SHP77 treated with DMSO at 0.1 percent for 48 hours (cell line): Measurements from ENCODE around the gene ADAM8.
"Not testable (repeated sequence)": the region's sequence is repeated elsewhere in the genome, so short reads cannot be mapped to it uniquely, and the experiment has no call there.

Source experiments
- DNase-seq: peaks from one replicate; lab custom pipeline; 2025; lab: John Stamatoyannopoulos, UW

The ADAM8 gene

DNA sequence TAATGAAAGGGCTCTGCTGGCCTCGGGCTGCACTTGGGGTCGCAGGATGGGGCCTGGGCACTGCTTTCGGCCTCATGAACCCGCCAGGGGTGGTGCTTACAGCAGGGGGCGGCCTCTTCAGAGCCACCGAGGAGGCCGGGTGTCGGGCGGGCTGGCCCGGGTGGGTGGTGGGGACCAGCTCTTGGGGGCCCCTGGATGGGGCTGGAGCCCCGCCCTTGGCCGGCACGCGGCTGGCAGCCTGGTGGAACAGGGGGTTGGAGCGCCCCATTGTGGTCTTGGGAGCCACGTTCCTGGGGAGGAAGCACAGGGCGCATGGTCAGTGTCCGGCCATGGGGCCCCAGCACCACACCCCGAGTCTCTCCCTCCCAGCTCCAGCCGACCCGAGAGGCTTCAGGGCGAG lies 8.8 kb downstream of the ADAM8 start:
- DNase-seq, result no peak

DNA sequence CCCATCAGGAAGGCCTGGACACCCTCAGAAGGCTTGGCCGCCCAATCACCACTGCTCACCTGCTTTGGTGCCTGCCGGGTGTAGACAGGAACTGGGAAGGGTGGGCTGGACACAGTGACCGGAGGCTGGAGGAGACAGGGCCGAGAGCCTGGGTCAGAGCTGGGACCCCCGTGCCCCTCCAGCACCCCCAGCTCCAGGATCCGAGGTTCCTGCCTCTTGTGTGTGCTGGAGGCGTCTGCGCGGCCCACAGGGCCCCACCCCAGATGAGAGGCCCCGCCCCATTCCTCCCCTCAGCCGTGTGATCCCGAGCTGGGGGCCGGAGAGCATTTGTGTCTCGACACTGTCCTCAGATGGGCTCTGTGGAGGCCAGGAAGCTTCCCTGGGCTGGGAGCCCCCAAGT lies 9.4 kb downstream of the ADAM8 start:
- DNase-seq, result no peak

DNA sequence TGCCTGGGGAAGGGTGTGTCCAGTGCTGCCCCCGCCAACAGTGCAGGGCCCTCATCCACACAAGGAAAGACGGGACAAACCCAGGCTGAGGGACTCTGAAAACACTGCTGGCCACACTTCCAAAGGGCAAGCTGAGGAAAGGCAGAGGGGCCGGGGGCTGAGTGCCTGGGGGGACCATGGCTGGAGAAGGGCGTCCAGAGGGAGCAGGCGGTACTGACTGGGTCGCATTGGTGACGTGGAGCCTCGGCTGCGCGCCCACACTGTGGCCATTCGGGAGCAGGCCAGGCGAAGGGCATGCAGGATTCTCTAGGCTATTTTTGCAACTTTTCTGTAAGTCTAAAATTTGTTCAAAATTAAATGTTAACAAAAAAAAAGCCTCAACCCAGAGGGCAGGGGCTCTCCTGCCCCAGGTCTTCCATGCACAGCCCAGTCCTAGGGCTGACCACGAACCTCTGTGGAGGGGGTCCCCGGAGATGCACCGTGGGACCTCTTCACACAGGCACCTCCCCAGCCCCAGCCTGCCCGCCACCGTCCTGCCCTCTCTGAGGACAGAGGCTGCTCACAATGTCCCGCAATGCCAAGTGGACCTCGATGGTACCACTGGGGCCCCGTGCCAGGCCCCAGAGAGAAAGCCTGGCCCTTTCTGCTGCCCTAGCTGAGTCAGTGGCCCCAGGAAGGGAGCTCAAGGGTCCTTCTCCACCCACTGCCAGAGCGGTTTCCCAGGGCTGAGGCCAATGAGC lies 10.4 kb downstream of the ADAM8 start:
- DNase-seq, result no peak

DNA sequence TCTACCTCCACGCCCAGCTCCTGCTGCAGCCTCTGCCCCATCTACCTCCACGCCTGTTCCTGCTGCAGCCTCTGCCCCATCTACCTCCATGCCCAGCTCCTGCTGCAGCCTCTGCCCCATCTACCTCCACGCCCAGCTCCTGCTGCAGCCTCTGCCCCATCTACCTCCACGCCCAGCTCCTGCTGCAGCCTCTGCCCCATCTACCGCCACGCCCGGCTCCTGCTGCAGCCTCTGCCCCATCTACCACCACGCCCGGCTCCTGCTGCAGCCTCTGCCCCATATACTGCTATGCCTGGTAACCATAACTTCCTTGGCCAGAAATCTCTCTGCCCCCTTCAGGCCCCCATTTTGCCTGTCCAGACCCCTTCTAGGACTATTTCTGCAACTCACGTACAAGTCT lies 11.6 kb downstream of the ADAM8 start:
- not testable (repeated sequence) for DNase-seq

DNA sequence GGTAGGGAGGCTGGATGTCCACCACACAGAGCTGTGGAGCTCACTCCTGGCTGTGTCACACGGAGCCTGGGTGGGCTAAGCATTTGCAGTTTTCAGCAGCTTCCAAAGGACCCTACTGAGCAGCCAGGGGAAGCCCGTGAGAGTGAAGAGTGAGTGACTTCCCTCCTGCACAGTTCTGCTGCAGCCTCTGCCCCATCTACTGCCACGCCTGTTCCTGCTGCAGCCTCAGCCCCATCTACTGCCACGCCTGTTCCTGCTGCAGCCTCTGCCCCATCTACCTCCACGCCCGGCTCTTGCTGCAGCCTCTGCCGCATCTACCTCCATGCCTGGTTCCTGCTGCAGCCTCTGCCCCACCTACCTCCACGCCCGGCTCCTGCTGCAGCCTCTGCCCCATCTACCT lies 12.2 kb downstream of the ADAM8 start:
- no peak for DNase-seq

DNA sequence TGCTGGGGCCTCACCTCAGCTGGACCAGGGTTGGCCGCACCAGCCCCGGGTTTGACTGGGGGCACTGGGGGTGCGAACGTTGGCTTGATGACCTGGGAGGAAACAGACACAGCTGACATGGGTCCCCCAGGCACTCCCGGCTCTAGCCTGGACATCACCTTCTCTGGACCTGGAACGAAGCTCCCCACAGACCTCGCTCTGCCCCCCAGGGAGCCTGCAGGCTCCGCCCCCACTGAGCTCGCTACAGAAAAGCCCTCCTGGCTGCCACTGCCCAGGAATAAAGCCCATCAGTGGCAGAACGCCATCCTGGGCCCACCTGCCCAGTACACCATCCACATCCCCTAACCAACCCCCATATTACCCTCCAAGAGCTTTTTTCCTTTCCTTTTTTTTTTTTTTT lies 13.0 kb downstream of the ADAM8 start:
- DNase-seq, result no peak

DNA sequence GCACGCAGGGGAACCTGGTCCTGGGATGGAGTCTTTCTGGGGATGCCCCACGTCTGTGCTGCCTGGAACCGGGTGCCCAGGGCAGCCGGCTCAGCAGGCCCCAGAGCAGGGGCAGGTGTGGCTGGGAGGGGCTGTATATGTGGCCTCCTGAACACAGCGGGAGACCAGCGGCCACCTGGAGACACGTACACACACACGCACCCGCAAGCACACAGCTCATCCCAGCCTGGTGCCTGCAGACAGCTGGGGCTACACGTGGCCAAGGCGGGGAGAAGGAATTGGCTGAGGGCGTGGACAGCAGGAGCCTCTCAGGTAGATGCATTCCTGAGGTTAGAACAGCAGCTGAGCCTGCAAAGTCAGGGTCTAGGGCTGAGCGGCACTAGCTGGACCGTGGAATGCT lies 14.0 kb downstream of the ADAM8 start:
- no peak for DNase-seq

DNA sequence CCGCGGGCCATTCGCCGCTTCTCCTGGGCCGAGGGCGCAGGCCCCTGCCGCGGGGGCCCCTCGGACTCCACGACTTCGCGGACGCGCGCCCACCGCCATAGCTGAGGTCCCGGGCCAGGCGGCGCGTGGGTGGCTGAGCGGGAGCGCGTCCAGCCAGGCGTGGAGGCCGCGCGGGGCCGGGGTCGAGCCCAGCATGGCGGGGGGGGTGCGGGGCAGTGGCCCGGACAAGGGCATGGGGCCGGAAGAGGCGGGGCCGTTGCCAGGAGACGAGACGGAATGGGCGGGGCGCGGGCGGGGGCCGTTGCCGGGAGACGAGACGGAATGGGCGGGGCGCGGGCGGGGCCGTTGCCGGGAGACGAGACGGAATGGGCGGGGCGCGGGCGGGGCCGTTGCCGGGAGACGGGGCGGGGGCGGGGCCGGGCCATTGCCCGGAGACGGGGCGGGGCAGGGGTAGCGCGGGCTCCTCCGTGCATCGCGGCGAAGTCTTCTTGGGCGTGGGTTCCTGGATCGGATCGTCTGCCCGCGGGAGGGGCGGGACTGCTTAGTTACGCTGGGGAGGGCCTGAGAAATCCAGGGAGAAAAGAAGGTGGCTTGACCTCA lies 14.8 kb downstream of the ADAM8 start:
- no peak for DNase-seq

DNA sequence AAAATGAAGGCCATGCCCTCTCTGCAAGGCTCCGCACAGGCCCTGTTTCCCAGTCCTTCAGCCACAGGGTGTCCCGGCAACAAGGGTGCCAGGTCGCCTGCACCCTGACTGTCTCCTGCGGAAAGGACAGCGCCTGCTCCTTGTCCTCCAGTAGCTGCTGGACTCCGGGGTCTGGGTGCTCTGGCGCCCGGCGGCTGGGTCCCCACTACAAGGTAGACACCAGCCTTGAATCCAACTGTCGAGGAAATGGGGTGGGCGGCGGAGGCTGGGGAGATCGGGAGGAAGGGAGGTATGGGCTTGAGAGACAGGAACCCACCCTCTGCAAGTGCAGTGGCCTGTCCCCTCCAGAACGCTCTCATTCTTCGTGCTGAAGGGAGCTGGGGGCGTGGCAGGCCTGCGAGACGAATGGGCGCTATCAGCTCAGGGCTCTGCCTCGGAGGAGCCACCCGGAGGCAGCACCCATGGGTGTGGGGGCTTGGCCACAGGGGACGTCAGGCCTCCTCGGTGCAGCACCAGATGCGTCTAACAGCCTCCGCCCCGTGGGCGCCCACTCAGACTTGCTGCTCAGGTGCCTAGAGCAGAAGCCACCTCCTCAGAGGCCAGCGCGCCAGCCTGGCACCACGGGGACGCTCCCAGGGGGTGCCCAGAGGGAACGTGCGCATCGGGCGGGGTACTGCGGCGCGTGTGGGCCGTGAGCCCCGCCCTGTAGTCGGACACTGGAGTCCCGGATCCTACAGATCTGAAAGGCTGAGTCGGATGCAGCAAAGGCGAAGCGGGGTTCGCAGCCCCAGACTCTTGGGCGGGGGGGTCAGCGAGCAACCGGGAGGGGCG lies 15.6 kb downstream of the ADAM8 start:
- no peak for DNase-seq

DNA sequence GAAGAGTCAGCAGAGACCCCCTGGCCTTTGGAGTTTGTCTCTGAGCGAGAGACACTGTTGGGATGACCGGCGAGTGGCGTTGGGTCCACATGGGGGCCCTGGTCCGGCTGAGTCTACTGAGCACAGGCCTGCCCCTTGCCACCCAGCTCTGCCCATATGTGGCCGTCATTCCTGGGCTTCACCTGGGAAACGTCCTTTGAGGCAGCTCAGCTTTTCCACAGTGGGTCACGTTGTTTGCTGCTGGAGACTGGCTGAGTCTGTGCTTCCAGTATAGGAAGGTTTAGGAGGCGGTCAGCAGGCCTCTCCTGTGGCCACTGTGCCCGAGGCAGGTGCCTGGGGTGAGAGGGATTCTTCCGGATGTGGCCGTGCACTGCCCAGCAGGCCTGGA lies 17.1 kb downstream of the ADAM8 start:
- no peak for DNase-seq

DNA sequence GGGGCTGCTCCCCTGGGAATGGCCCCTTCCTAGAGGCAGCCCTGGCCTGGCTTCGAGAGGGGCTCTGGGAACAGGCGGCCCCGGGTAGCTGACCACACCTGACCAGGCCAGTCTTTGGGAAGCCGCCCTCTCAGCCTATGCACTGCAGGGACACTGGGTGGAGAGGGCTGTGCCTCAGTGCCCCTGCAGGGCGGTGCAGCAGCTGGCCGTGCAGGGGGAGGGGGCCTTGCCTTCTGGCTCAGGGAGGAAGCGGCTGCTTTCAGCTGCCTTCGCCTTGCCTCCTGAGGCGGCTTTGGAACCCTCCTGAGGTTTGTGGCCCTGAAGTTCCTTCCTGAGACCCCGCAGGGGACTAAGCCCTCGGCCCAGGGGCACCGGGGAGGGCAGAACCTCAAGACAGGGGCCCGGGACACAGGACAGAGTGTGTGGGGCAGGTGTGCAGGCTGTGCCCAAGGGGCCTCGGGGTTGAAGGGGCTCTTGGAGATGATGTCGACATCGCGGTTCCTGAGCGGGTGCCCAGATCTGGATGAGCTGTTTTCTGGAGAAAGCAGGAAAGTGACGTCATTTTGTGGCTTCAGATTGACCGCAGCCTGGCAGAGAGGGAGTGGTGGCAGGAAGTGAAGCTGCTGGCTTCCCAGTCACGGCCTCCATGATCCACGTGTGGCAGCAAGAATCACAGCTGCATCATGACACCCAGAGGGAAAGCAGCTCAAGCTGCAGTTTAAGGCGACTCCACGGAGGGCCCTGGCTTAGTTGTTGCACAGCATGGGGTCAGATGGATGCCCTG lies 17.7 kb downstream of the ADAM8 start:
- DNase-seq, result no peak

DNA sequence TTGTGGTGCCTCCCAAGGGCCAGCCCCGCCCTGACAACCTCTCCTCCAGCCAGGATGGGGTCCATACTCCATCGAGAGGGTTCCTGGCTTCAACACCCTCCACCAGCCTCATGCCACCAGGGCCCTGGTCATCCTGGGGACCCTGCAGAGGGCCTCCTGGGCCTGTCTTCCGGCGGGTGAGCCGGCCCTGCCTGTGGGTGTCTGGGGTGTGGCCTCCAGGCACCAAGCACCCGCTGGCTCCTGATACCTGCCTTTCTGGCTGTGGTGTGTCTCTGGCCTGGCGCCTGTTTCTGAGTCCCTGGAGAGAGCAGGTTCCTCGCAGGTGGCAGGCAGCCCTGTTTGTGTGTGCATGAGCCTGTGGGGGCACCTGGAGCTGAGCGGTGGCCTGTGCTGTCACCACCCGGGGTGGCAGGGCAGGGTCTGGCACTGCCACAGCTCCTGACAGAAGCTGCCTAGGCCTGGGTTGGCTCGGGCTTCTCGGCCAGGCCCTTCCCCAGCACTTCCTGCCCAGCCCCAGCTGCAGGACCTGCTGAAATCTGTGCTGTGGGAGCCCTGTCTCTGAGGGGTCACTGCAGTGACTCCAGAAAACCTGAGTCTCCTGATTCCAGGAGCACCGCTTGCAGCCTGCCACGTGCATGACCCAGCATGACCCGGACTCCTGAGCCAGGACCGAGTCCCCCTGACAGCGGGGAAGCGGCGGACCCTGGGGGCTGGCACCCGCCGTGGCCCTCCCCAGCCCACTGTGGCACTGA lies 18.4 kb downstream of the ADAM8 start:
- no peak for DNase-seq

DNA sequence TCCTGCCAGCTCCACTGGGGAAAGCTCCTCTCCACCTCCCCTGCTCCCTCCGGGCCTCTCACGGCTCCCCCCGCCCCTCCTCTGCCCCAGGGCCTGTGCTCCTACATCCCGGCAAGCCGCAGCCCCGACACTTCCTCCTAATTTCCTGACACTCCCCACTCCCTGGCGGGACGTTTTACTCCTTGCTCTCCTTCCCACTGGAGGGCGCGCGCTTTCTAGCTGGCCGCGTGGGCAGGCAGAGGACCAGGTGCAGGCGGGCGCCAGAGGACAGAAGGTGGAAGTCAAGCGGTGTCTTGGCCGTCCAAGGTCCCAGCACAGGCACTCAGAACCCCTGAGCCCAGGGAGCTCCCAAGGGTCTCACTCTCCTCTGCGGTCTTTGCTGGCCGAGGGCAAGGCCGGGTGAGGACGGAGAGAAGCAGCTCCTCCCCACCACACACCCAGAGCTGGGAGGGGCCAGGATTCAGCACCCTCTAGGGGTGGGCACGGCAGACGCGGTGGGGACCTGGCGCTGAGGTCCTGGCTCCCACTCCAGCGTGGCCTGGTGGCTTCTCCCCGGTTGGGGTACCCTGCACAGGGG lies 19.1 kb downstream of the ADAM8 start:
- DNase-seq, result no peak

DNA sequence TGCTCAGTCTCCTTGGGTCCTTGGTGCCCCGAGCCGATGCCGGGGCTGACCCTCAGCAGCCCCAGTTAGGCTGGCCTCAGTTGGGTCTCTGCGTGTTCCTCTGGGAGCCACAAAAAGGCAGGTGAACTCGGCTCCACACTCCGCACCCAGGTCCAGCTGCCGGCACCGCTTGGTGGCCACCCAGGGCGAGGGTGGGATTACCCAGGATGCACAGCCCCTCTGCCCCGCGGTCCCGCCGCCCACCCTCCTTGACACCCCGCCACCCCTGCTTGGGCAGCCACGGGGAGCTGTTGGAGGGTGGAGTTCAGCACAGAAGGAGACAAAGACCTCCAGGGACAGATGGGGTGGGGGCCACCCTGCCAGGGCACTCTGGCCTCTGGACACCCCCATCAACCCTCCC lies 21.3 kb downstream of the ADAM8 start:
- no peak for DNase-seq

DNA sequence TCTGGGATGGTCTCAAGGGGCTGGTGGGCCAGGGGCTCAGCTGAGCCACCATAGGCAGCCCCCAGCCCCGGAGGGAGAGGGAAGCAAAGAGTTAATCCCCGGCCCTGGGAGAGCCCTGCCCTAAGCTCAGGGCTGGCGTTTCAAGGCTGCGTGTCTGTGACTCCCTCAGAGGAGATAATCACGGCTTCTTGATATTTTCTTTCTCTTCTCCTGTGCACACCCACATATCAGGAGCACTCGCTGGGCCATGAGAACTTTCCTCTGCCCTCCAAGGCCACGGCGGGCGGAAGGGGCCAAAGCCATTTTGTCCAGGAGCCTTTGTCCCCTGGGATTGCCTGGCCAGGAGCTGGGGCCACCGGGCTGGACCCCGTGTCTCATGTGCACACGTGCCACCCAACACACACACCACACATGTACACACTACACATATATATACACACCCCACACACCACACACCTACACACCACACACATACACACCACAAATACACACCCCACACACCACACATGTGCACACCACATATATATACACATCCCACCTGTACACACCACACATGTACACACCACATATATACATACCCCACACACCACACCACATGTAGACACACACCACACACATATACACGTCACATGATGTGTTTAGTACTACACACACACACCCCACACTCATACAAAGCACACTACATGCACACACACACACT lies 22.1 kb downstream of the ADAM8 start:
- DNase-seq, result no peak

DNA sequence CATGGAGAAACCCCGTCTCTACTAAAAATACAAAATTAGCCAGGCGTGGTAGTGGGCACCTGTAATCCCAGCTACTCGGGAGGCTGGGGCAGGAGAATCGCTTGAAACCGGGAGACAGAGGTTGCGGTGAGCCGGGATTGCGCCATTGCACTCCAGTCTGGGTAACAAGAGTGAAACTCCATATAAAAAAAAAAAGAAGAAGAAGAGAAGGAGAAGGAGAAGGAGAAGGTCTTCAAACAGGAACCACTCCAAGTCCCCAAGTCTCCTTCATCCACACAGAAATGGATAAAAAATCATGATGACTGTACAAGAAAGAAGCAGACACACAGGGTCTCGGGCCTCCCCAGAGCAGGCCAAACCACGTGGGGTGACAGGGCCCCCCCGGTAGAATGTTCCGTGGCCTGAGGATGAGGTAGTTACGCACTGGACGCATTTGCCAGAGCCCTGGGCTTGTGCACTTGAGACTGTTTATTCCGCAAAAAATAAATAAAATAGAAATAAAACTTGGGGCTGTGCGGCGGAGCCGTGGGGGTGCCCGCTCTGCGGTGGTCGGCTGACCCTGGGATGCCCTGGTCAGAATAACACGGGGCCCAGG lies 23.2 kb downstream of the ADAM8 start:
- DNase-seq, result no peak

DNA sequence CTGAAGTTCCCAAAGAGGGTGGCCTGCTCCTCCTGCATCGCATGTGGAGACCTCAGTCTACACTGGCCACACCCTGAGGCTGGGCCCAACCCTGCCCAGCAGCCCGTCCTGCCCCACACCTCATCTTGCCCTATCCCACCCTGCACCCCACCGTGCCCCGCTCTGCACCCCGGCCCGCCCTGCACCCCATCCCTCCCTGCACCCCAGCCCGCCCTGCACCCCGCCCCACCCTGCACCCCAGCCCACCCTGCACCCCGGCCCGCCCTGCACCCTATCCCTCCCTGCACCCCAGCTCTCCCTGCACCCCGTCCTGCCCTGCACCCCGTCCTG lies 24.5 kb downstream of the ADAM8 start:
- no peak for DNase-seq

DNA sequence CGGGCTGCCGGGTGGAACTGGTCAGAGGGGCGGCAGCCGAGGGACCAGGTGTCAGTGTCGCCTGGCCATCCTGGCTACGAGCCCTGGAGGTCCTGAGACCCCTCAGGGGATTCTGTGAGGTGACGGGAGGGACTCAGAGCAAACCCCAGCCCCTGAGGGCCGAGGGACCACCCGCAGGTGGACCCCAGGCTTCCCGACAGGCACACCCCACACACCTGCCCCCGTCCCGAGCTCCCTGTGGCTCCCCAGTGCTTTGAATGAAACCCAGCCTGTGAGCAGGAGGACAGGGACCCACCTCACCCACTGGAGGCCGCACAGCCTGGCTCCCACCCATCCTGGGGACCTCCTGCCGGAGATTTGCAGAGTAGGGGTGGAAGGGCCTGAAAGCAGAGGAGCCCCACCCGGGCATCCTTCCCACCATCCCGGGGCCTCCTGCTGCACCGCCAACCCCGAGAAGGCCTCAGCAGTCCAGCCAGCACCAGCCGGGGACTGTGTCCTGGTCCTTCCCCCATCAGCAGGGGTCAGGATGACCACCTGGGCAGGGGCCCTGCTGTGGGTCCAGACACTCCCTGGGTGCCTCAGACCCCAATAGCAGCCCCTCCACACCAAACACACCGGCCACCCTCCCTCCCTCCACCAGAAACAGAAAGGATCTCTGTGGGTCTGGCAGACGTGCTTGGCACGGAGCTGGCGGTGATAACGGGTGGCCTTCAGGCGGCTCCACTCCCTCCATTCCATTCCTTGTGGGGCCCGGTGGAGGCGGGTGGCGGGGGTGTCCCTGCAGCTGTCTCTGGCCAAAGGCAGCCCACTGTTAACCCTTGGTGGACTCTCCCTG lies 25.1 kb downstream of the ADAM8 start:
- DNase-seq, result no peak

DNA sequence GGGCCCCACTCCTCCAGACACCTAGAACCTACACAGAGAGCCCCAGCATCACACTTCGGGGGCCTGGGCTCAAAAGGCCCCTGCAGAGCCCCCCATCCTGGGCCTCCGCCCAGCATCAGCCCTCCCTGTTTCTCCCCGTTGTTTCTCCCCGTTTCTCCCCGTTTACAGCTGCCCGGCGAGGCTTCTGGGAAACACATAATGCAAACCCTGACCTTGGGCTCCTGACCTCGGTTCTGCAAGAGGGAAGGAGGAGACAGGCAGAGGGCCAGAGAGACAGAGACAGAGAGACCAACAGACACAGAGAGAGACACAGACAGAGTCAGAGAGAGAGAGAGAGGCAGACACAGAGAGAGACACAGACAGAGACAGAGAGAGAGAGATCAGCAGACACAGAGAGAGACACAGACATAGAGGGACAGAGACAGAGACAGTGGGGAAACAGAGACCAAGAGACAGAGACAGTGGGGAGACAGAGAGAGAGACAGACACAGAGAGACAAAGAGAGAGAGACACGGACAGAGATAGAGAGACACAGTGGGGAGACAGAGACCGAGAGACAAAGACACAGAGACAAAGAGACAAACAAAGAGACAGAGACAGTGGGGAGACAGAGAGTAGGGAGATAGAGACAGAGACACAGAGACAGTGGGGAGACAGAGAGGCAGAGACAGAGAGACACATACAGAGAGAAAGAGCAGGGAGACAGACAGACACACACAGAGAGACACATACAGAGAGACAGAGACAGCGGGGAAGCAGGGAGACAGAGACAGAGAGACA lies 26.5 kb downstream of the ADAM8 start:
- no peak for DNase-seq
